ENCODE results near the gene PPP2R3C.
"Not testable (repeated sequence)": the region's sequence is repeated elsewhere in the genome, so short reads cannot be mapped to it uniquely, and the experiment has no call there.

PPP2R3C gene

DNA sequence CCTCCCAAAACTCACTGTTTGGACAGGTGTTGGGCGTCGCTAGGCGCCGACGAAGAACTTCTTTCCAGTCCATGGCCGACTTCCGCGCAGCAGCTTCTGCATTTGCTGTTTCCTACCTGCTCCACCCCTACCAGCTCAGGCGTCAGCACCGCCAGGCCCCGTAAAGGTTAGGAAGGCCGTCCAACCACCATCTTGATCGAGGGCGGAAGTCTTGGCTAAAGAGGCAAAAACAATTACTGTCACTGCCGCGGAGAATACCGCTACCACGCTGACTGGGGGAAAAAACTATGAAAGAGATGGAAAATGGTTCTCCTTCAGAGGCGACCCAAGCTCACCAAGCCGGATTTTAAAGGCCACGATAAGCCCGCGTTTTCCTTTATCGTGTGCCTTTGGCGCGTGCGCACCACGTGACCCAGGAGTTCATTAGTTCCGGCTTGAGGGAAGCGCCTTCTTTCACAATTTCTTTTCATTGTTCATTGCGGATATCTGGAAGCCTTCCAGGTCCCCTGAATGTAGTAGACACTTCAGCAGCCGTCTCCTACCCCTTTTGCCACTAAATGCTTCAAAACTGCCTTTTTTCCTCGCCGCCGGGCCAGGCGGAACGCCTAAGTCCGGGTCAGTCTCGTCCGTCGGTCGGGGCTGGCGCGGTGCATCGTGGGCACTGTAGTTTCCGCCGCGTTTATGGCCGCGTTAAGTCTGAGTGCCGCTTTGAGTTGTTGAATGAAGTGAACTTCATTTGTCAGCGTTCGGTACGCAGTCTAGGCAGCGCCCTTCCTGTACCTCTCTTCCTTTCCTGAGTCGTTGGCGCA, at the start of gene PPP2R3C, which contains the start of gene PRORP:
PPP2R3C (minus strand) TSS at position 104 of the 809 bp plus-strand sequence; CDS start at position 73, 31 bp downstream.
PRORP (plus strand) TSS at position 666 of the 809 bp plus-strand sequence. CDS start 694 bp downstream, outside the sequence.
- peak; percentile 88 for DNase-seq (ENCODE audit: insufficient read length, low spot score)
- FAIRE-seq, result peak; percentile 83

DNA sequence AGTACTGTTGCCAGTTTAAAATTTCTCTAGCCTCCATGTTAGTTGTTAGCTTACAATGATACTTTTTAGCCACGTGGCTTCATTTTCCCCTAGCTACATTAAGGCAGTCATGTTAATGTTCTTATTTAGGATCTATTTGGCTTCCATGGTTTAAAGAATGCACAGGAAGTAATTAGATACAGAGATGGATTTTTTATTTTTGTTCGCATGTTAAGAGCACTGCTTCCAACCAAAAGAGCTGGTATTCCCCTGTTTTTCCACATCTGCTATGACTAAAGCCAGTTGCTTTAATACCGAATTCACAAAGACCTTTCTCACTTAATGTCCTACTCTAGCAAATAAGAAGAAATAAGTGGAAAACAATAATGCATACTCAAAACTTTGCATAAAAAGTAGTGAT, 45.7 kb upstream of the PPP2R3C start:
- DNase-seq (ENCODE audit: insufficient read length, low spot score) (no peak), FAIRE-seq (no peak)

DNA sequence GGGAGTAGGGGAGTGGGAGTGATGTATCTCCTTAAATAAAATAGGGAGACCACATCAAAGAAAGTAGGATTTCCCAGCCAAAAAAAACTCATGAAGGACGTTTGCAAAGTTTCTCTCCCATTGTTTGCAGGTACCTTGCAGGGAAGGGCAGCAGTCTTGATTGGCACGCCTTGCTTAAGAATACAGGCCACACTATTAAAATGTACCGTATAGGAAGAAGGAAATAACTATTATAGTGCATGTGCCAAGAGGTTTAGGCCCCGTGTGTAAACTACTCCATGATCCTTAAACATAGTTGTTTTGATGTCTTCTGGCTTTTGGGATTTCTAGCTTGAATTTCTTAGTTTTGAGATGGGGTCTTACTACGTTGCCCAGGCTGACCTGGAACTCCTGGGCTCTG, 43.1 kb upstream of the PPP2R3C start:
- FAIRE-seq, result no peak
- DNase-seq (ENCODE audit: insufficient read length, low spot score), result no peak

DNA sequence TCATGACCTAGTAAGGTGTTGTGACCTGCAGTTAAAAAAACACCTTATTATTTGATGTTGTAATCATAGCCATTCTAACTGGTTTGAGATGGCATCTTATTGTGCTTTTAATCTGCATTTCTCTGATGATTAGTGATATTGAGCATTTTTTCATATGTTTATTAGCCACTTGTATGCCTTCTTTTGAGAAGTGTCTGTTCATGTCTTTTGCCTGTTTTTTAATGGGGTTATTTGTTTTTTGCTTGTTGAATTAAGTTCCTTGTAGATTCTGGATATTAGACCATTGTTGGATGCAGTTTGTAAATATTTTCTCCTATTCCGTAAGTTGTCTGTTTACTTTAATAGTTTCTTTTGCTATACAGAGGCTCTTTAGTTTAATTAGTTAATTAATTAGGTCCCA, 41.6 kb upstream of the PPP2R3C start:
- FAIRE-seq, result no peak
- DNase-seq (ENCODE audit: insufficient read length, low spot score), result no peak

DNA sequence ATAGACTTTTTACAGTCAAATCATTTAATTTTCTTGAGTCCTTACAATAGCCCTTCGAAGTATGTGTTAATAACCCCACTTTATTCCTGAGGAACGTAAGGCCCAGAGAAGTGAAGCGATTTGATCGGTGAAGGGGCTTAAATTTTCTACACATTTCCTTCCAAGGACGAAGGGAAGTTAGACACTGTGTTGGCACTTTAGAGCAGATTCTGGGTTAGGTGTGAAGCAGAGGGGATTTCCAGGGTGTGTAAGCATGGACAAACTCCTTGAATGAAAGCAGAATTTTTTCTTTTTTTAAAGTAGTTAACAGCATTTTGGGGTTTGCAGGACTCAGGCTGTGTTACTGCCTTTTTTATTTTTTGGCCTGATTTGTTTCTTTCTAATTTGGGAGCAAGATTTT, 39.4 kb upstream of the PPP2R3C start:
- FAIRE-seq (no peak), DNase-seq (ENCODE audit: insufficient read length, low spot score) (no peak)

DNA sequence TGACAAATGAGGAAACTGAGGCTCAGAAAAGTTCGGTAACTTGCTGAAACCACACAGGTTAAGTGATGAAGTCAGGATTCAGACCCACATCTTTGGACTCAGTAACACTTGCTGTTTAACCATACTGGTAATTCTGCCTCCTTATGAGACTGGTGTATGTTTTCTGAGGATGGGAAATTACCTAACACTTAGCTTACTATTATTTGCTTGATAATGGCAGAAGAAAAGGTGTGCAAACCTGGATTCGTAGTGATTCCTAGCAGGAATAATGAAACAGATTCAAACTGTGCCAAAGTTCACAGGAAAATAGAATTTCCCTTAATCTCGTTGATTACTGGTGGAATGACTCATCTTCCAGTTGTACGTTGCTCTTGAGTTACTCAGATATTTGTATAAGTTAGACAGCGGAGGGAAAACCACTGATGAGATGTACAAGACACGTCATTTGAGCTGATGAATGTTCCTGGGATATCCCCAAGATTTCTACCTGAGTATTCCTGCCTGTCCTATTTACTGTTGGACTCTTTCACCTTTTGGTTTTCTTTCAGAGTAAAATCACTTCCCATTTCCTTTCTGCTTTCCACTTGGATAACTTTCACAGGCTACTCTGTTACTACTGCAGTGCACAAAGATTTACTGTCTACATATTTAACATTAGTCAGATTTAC, 38.1 kb upstream of the PPP2R3C start:
- peak; percentile 65 for DNase-seq (ENCODE audit: insufficient read length, low spot score)

DNA sequence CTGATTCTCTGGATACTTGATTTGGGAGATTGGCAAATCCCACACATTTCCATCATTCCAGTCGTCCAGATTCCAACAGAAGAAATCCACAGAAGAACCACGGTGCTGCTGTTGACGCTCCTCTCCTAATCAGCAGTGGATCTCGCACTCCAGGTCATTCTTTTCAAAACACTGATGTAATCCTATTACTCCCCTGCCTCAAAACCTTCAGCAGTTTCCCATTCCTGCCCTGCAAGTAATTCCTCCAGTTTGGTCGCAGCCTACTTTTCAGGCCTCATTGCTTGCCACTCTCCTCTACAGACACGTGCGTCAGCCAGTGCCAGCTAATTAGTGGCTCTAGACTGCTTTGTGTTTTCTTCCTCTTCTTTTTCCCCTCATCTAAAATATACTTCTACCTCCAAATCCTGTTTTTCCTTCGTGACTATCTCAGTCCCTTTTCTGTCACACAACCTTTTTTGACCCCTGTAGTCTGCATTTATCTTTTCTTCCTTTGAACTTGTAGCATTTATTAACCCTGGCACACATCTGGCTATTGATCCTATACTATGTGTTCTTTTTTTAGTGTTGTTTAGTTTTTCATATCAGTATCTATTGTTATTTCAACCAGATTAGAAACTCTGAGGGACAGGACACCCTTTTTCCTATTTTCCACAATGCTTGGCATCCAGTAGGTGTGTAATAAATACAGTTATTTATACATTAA, 37.3 kb upstream of the PPP2R3C start:
- FAIRE-seq (no peak), DNase-seq (ENCODE audit: insufficient read length, low spot score) (no peak)

More for the DNA sequence above, 38.1 kb upstream of the PPP2R3C start:
- peak; percentile 80 for FAIRE-seq

DNA sequence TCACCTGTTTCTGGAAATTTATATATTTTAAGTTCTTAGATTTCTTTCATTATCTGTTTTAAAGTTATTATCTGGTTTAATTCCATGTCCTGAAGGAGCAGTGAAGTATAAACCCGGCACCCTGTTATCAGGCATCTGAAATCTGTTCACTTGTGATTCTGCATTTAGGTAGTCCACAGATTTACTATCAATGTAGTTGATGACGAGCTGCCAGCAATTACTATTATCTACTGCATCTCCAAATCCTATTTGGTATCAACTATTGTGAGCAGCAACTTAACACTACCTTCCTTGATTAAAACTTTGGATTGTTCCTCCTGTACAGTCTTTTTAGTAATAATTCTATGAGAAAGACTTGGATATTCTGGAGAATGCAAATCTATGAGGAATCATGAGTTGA, 36.7 kb upstream of the PPP2R3C start:
- DNase-seq (ENCODE audit: insufficient read length, low spot score) (no peak), FAIRE-seq (no peak)

DNA sequence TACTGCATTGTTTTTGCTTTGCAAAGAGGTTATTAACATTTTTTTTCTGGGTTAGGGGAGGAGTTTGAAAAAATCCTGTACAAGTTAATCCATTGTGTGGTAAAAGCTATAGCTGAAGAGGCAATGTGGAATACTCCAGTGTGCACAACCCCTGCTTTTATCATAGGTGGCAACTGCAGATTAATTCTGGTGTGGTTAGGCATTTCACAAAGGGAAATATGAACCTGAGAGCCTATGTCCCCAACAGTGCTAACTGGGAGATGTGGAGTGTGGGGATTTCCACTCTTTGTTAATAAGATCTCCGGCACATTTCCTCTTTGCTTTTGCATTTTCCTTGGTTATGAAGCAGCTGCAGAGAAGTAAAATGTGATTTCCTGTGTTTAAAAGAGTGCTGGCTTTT, 34.2 kb upstream of the PPP2R3C start:
- FAIRE-seq (no peak), DNase-seq (ENCODE audit: insufficient read length, low spot score) (peak; percentile 6)

DNA sequence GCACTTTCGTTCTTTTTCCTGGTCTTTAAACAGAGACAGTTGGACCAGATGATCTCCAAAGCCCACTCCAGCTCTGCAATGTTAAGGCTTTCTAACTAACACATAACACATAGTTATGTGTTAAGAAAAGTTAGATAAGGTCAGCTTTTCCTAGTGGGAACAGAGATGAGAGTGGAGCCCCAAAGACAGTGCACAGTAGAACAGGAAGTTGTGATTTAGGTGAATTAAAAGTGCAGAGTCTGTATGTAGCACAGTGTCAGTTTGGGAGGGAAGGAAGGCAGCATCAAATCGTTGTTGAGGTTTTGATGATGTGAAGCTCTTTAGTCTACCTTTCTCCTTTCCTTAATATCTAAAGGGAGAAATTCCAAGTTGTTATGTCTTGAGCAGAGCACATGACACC, 32.2 kb upstream of the PPP2R3C start:
- DNase-seq (ENCODE audit: insufficient read length, low spot score) (no peak), FAIRE-seq (no peak)

DNA sequence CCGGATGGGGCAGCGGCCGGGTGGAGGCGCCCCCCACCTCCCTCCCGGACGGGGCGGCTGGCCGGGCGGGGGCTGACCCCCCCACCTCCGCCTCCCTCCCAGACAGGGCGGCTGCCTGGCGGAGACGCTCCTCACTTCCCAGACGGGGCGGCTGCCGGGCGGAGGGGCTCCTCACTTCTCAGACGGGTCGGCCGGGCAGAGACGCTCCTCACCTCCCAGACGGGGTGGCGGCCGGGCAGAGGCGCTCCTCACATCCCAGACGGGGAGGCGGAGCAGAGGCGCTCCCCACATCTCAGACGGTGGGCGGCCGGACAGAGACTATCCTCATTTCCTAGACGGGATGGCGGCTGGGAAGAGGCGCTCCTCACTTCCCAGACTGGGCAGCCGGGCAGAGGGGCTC, 30.7 kb upstream of the PPP2R3C start:
- not testable (repeated sequence) for FAIRE-seq; DNase-seq (ENCODE audit: insufficient read length, low spot score)

DNA sequence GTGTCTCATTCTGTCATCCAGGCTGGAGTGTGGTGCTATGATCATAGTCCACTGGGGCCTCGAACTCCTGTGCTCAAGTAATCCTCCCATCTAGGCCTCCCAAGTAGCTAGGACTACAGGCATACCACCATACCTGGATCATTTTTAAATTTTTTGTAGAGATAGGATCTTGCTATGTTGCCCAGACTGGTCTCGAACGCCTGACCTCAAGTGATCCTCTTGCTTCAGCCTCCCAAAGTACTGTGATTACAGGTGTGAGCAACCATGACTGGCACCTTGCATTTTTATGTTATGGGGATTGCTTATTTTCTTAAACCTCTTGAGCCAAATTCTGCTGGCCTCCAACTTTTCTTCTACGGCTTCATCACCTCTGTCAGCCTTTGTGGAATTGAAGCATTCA, 27.4 kb upstream of the PPP2R3C start:
- no peak for FAIRE-seq

DNA sequence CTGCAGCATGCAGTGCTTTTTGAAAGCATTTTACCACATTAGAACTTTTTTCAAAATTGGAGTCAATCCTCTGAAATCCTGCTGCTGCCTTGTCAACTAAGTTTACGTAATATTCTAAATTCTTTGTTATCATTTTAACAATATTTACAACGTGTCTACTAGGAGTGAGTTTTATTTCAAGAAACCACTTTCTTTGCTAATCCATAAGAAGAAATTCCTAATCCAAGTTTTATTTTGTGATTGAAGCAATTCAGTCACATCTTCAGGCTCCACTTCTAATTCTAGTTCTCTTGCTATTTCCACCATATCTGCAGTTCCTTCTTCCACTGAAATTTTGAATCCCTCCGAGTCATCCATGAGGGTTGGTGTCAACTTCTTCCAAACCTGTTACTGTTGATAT, 25.9 kb upstream of the PPP2R3C start:
- FAIRE-seq (no peak), DNase-seq (ENCODE audit: insufficient read length, low spot score) (no peak)

More for the DNA sequence above, 27.4 kb upstream of the PPP2R3C start:
- DNase-seq (ENCODE audit: insufficient read length, low spot score), result no peak

DNA sequence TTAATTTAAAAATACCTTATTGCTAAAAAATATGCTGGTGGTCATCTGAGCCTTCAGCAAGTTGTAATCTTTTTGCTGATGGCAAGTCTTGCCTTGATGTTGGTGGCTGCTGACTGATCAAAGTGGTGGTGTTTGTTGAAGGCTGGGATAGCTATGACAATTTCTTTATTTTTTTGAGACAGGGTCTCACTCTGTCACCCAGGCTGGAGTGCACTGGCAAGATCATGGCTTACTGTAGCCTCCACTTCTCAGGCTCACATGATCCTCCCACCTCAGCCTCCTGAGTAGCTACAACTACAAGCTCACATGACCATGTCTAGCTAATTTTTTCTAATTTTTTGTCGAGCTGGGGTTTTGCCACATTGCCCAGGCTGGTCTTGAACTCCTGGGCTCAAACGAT, 25.4 kb upstream of the PPP2R3C start:
- DNase-seq (ENCODE audit: insufficient read length, low spot score) (no peak), FAIRE-seq (no peak)

DNA sequence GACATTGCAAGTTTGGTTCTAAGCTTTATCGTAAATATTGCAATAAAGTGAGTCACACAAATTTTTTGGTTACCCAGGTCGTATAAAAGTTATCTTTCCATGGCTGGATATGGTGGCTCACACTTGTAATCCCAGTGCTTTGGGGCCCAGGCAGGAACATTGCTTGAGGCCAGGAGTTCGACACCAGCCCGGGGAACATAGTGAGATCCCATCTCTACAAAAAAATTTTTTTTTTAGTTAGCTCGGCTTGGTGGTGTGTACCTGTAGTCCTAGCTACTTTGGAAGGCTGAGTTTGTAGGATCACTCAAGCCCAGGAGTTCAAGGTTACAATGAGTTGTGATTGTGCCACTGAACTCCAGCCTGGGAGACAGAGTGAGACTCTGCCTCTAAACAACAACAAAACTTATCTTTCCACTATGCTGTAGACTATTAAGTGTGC, 24.9 kb upstream of the PPP2R3C start:
- FAIRE-seq, result no peak

DNA sequence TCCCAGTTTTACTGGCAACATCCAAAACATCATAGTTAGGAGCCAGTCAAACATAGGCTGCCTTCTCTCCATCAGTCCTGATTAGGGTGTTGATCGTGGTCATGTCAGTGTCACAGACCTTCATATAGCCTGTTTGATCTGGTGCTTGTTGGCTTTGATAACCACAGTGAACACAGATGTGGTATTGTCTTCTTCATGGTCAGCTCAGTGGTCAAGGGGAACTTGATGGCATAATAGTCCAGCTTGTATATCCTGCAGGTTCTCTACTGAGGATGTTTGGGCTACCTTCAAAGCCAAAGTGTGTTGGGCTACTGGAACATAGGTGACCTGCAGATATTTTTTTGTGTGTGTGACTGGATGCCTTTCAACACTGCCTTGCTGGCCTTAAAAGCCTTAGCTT, 22.2 kb upstream of the PPP2R3C start:
- no peak for FAIRE-seq
- DNase-seq (ENCODE audit: insufficient read length, low spot score), result no peak

More for the DNA sequence above, 24.9 kb upstream of the PPP2R3C start:
- DNase-seq (ENCODE audit: insufficient read length, low spot score), result no peak

DNA sequence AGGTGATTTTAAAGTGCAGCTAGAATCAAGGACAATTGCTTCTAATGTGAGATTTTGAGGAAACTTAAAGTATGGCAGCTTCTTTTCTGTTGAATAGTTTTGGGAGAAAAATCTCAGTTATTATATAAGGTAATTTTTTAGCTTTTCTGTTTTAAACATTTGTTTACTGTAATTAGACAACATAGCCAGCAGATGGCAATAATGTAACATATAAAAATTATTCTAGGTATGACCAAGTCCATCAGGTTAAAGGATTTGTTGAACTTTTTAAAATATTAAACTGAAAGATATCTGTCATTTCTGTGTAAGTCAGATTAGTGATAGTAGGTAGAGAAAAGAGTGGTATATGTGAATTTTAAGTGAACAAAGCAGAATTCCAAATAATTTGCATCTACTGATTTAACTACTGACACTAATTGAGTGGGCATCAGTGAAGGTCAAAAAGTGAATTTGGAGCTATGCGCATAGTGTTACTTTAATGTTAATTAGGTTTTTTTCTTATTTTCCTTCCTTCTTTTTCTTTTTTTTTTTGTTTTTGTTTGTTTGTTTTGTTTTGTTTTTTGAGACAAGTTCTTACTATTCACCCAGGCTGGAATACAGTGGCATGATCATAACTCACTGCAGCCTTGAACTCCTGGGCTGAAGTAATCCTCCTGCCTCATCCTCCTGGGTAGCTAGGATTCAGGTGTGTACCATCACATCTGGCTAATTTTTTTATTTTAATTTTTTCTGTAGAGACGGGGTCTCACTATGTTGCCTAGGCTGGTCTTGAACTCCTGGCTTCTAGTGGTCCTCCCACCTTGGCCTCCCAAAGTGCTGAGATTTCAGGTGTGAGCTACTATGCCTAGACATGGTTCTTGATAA, 19.2 kb upstream of the PPP2R3C start:
- peak; percentile 21 for DNase-seq (ENCODE audit: insufficient read length, low spot score)
- FAIRE-seq, result no peak

DNA sequence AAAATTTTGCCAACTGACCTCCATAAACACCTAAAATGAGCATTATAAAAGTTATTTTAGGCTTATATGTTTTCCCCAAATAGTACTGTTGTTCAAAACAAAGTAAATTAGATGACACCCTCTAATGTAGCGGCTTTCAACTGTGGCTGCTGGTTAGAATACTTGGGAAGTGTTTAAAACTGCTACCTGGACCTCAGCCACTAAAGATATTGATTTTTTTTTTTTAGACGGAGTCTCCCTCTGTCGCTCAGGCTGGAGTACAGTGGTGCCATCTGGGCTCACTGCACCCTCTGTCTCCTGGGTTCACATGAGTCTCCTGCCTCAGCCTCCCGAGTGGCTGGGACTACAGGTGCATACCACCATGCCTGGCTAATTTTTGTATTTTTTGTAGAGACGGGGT, 16.8 kb upstream of the PPP2R3C start:
- FAIRE-seq, result no peak
- DNase-seq (ENCODE audit: insufficient read length, low spot score), result no peak

DNA sequence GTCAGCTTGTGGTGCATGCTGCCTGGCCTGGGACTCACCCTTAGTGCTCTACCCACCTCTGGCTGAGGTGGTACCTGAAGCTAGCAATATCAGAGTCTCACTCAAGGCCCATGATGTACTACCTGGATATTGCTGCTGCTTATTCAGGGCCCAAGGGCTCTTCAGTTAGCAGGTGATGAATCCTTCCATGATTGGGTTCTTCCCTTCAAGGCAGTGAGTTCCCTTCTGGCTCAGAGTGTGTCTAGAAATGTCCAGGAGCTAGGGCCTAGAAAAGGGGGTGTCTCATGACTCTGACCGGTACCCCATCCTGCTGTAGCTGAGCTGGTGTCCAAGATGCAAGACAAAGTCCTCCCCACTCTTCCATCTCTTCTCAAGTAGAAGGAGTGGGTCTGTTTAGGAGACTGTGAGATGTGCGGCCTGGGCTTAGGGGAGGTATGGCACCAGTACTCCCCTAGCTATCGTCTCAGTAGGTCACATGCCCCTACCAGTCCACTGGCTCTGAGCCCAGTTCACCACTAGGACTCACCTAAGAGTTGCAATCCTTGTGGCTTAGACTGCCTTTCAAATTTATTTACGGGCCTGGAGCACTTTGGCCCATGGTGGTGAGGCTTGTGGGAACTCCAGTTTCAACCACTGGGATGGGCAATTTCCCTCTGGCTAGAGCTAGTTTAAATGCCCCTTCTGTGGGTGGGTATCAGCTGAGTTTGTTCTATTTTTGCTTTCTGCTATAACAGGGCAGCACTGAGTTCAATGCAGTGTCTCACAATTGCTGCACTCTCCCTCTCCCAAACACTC, 12.7 kb upstream of the PPP2R3C start:
- DNase-seq (ENCODE audit: insufficient read length, low spot score) (no peak), FAIRE-seq (no peak)
